ENCODE data around the gene PDE3B. TPM values are rescaled to one million over a fixed set of nuclear protein-coding genes. Genes with fewer than 3 reads are reported as not detected.

The PDE3B gene
- total and polyA plus RNA-seq, 2 experiments from 2014 or later: 6.4 to 16.9 TPM

DNA sequence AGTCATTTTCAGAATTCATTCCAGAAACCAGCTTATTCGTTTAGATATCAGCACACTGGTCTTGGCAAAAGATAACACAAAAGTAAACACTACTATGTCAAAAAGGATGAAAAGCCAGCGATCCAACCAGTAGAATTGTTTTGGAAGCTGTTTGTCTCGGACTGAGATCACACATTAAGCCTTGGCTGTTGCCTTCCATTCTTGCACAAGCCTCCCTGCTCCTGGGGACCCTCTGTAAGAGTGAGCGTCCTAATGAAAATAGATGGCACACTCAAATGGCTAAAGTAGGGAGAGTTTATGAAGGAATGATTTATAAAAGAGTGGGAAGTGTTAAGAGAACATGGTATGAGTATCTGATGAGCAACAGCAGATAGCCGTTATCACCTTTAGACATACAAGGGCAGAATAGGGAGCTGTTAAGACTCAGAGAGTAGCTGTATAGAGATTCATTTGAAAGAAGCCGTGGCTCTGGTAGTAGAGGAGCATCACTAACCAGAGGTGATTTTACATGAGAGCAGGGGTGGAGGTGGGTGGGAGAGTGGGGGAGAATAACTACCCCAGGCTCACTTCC, 25.2 kb downstream of the PDE3B start:
- Histone ChIP-seq H3K36me3 (no peaks in the 10 kb centered on the region), H3K27ac (no peak overlapping the region), H3K4me1 (ENCODE audit: low read depth) (no peaks in the 10 kb centered on the region), H3K4me3 (no peak overlapping the region), H3K27me3 (no peaks in the 10 kb centered on the region), H3K9me3 (ENCODE audit: low read depth) (no peaks in the 10 kb centered on the region)
- DNase-seq (ENCODE audit: low read depth in 1 of 2, low spot score in 1 of 2): no peak
- TF ChIP-seq, protein P1, sequence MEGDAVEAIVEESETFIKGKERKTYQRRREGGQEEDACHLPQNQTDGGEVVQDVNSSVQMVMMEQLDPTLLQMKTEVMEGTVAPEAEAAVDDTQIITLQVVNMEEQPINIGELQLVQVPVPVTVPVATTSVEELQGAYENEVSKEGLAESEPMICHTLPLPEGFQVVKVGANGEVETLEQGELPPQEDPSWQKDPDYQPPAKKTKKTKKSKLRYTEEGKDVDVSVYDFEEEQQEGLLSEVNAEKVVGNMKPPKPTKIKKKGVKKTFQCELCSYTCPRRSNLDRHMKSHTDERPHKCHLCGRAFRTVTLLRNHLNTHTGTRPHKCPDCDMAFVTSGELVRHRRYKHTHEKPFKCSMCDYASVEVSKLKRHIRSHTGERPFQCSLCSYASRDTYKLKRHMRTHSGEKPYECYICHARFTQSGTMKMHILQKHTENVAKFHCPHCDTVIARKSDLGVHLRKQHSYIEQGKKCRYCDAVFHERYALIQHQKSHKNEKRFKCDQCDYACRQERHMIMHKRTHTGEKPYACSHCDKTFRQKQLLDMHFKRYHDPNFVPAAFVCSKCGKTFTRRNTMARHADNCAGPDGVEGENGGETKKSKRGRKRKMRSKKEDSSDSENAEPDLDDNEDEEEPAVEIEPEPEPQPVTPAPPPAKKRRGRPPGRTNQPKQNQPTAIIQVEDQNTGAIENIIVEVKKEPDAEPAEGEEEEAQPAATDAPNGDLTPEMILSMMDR (IDR thresholded peaks at IDR 0.05; ENCODE audit: low read depth, low read length): no peak

GRCh38 chr11:14669499-14669898, 25.9 kb downstream of the PDE3B start:
- DNase-seq (ENCODE audit: low read depth in 1 of 2, low spot score in 1 of 2): no peak
- TF ChIP-seq, protein P1 (IDR thresholded peaks at IDR 0.05; ENCODE audit: low read depth, low read length): no peak
- Histone ChIP-seq H3K9me3 (ENCODE audit: low read depth) (no peaks in the 10 kb centered on the region), H3K27ac (no peak overlapping the region), H3K36me3 (no peaks in the 10 kb centered on the region), H3K4me3 (no peak overlapping the region), H3K4me1 (ENCODE audit: low read depth) (no peaks in the 10 kb centered on the region), H3K27me3 (no peaks in the 10 kb centered on the region)

- no peaks in the 10 kb centered on the region for H3K9me3 ChIP-seq (ENCODE audit: low read depth)
- H3K27ac ChIP-seq: no peak overlapping the region
- no peaks in the 10 kb centered on the region for H3K4me1 ChIP-seq (ENCODE audit: low read depth)
- H3K27me3 ChIP-seq: no peaks in the 10 kb centered on the region
- TF ChIP-seq, protein P1 (IDR thresholded peaks at IDR 0.05; ENCODE audit: low read depth, low read length): no peak
- no peaks in the 10 kb centered on the region for H3K36me3 ChIP-seq
- no peak for DNase-seq (ENCODE audit: low read depth in 1 of 2, low spot score in 1 of 2)
- H3K4me3 ChIP-seq: no peak overlapping the region
These were observed 26.4 kb downstream of the PDE3B start for GRCh38 chr11:14669958-14670357.

GRCh38 chr11:14672635-14673034, 29.0 kb downstream of the PDE3B start:
- Histone ChIP-seq H3K9me3 (ENCODE audit: low read depth) (no peaks in the 10 kb centered on the region), H3K27ac (no peak overlapping the region), H3K4me1 (ENCODE audit: low read depth) (no peaks in the 10 kb centered on the region), H3K27me3 (no peaks in the 10 kb centered on the region), H3K36me3 (no peaks in the 10 kb centered on the region), H3K4me3 (no peak overlapping the region)
- no peak for DNase-seq (ENCODE audit: low read depth in 1 of 2, low spot score in 1 of 2)
- TF ChIP-seq, protein P1 (IDR thresholded peaks at IDR 0.05; ENCODE audit: low read depth, low read length): no peak

DNA sequence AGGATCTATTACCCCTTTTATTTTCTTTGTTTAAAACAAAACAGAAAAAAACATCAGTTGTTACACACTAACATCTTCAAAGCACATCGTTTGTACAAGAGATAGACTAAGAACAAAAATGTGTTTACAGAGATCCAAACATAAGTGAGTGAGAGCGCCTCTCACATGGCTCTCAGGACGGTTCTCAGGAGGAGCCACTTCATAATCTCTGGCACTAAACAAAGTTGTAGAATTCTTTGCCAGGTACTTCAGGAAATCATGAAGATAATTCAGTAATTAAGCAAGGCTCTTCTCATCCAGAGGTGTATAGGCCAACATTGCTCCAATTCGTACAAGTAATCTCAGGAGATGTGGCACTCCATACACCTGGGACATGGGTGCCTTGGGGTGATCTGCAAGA, 29.8 kb downstream of the PDE3B start:
- Histone ChIP-seq H3K9me3 (ENCODE audit: low read depth) (no peaks in the 10 kb centered on the region), H3K4me3 (no peak overlapping the region), H3K27ac (no peak overlapping the region), H3K36me3 (no peaks in the 10 kb centered on the region), H3K4me1 (ENCODE audit: low read depth) (no peaks in the 10 kb centered on the region), H3K27me3 (no peaks in the 10 kb centered on the region)
- TF ChIP-seq, protein P1 (IDR thresholded peaks at IDR 0.05; ENCODE audit: low read depth, low read length): no peak
- no peak for DNase-seq (ENCODE audit: low read depth in 1 of 2, low spot score in 1 of 2)
